ENCODE results near the gene ADAT3. TPM values are rescaled to one million over a fixed set of nuclear protein-coding genes. Genes with fewer than 3 reads are reported as not detected.

ADAT3 gene
- total RNA-seq, 4 donors from 2014 or later = 1.0 to 5.5 (median 2.8) TPM

- no peaks in the 10 kb centered on the region for H3K27me3 ChIP-seq
- intact Hi-C loops (cut with DNase I; ENCODE audit: low total_unique reads) = no loop called here
- H3K36me3 ChIP-seq = no peaks in the 10 kb centered on the region
- H3K4me3 ChIP-seq = no peak overlapping the region
- H3K9me3 ChIP-seq = no peaks in the 10 kb centered on the region
- no peaks in the 10 kb centered on the region for H3K4me1 ChIP-seq
- TF ChIP-seq POLR2A (IDR thresholded peaks at IDR 0.05) (no peak), CTCF (IDR thresholded peaks at IDR 0.05) (no peak)
- DNase-seq = no peak
- no peak overlapping the region for H3K27ac ChIP-seq
These were observed 16.6 kb downstream of the ADAT3 start for GRCh38 chr19:1921825-1922224.

DNA sequence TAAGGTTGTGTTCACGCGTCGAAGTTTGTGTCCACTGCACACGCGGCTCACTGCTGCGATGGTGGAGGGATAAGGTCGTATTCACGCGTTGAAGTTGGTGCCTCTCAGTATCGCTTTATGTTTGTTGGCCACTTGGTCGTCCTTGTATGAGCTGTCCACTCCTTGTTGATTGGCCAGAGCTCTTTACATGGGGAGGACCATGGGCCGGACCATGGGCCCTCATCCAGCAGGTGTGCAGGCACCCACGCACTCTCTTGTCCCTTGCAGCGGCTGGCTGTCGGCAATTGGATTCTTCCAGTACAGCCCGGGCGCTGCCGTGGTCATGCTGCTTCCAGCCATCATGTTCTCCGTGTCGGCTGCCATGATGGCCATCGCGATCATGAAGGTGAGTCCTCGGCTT, 17.6 kb downstream of the ADAT3 start:
- no peak overlapping the region for H3K27ac ChIP-seq
- no peaks in the 10 kb centered on the region for H3K36me3 ChIP-seq
- TF ChIP-seq POLR2A (IDR thresholded peaks at IDR 0.05) = no peak
- no peak for TF ChIP-seq CTCF (IDR thresholded peaks at IDR 0.05)
- intact Hi-C loops (cut with DNase I; ENCODE audit: low total_unique reads) = no loop called here
- no peaks in the 10 kb centered on the region for H3K9me3 ChIP-seq
- no peak overlapping the region for H3K4me3 ChIP-seq
- H3K27me3 ChIP-seq = no peaks in the 10 kb centered on the region
- no peak for DNase-seq
- H3K4me1 ChIP-seq = no peaks in the 10 kb centered on the region

DNA sequence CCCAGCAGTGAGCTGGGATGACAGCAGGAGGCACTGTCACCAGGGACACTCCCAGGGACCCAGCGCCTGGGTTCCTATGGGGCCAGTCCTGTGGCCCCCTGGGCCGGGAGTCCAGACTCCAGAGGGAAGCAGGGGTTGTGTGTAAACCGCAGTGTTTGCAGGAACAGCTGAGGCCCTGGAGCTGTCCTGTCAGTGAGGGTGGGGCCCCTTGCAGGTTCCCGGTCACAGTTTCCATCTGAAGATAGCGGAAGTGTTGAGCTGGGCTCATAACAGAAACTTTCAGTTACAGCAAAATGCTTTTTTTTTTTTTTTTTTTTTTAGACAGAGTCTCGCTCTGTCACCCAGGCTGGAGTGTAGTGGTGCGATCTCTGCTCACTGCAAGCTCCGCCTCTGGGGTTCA, 18.1 kb downstream of the ADAT3 start:
- no peak for DNase-seq
- no peaks in the 10 kb centered on the region for H3K36me3 ChIP-seq
- no peak overlapping the region for H3K4me3 ChIP-seq
- H3K4me1 ChIP-seq = no peaks in the 10 kb centered on the region
- no peaks in the 10 kb centered on the region for H3K27me3 ChIP-seq
- intact Hi-C loops (cut with DNase I; ENCODE audit: low total_unique reads) = no loop called here
- TF ChIP-seq CTCF (IDR thresholded peaks at IDR 0.05) (no peak), POLR2A (IDR thresholded peaks at IDR 0.05) (no peak)
- no peak overlapping the region for H3K27ac ChIP-seq
- no peaks in the 10 kb centered on the region for H3K9me3 ChIP-seq

- H3K4me3 ChIP-seq = no peak overlapping the region
- H3K9me3 ChIP-seq = no peaks in the 10 kb centered on the region
- no peak for DNase-seq
- H3K27me3 ChIP-seq = no peaks in the 10 kb centered on the region
- no peak overlapping the region for H3K27ac ChIP-seq
- H3K36me3 ChIP-seq = no peaks in the 10 kb centered on the region
- TF ChIP-seq CTCF (IDR thresholded peaks at IDR 0.05) (no peak), POLR2A (IDR thresholded peaks at IDR 0.05) (no peak)
- peaks cover 0 to 3% of the 10 kb centered on the region in 2 donors for H3K4me1 ChIP-seq
- intact Hi-C loops (cut with DNase I; ENCODE audit: low total_unique reads) = no loop called here
These were observed 19.2 kb downstream of the ADAT3 start for GRCh38 chr19:1924320-1924961.

DNA sequence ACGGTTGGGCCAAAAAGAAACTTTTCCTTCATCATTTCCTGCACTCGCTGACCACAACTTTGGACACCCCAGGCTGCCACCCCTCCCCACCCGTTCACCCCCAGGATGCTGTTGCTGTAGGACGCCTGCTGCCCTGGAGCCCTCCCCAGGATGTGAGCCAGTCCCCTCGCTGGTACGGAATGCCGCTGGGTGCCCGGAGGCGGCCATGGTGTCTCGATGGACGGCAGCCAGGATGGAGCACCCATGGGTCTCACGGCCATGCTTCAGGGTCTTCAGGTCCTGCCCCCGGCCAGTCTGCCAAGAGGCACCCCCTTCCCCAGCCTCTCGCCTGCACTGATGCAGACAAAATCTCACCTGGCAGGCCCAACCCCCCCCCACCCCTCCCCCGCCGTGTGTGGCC, 20.3 kb downstream of the ADAT3 start:
- no peaks in the 10 kb centered on the region for H3K36me3 ChIP-seq
- intact Hi-C loops (cut with DNase I; ENCODE audit: low total_unique reads) = no loop called here
- no peak for DNase-seq

More for the DNA sequence above, 20.3 kb downstream of the ADAT3 start:
- Histone ChIP-seq H3K4me3 (no peak overlapping the region), H3K27me3 (no peaks in the 10 kb centered on the region), H3K4me1 (peaks cover 0 to 7% of the 10 kb centered on the region in 2 donors), H3K9me3 (no peaks in the 10 kb centered on the region), H3K27ac (no peak overlapping the region)
- TF ChIP-seq POLR2A (IDR thresholded peaks at IDR 0.05) (no peak), CTCF (IDR thresholded peaks at IDR 0.05) (no peak)

Measured in uterus (tissue), 4 donors.